WTC11 (cell line): ENCODE data around the gene NRXN3. TPM values are rescaled to one million over a fixed set of nuclear protein-coding genes. Genes with fewer than 3 reads are reported as not detected.

Experiments used
- ATAC-seq: fragments of 200-7000 bp; cut with Tn5 transposase; 2 replicates; pipeline ENCODE4 v1.10.0; 2021; ENCODE audit warnings: mild to moderate bottlenecking, moderate library complexity
- CTCF ChIA-PET: fragments of 300-600 bp; sonication (Branson Sonifier 250); formaldehyde crosslinking; loops from one replicate; lab custom pipeline; 2021; ENCODE audit warnings: antibody characterized with exemption; lab: Charles Lee
- POLR2A ChIA-PET: fragments of 350-600 bp; sonication (Branson Sonifier 250); formaldehyde crosslinking; loops from one replicate; lab custom pipeline; 2021; ENCODE audit warnings: antibody characterized with exemption; lab: Charles Lee
- DNase-seq: peaks from one replicate; pipeline ENCODE4 v3.0.0; 2021; ENCODE audit warnings: low spot score
- H3K27ac Mint-ChIP-seq: 2 replicates; pipeline ENCODE4 v1.8.0; 2021; ENCODE audit warnings: mixed read lengths
- H3K27me3 Mint-ChIP-seq: 2 replicates; pipeline ENCODE4 v1.8.0; 2021; ENCODE audit warnings: low read depth, mild to moderate bottlenecking, moderate library complexity, mixed read lengths
- H3K36me3 Mint-ChIP-seq: 2 replicates; pipeline ENCODE4 v1.8.0; 2021; ENCODE audit warnings: mixed read lengths
- H3K4me1 Mint-ChIP-seq: 2 replicates; pipeline ENCODE4 v1.8.0; 2022; ENCODE audit warnings: mixed read lengths
- H3K4me3 Mint-ChIP-seq: 2 replicates; pipeline ENCODE4 v1.8.0; 2021; ENCODE audit warnings: mild to moderate bottlenecking, moderate library complexity, mixed read lengths
- H3K9me3 Mint-ChIP-seq: 2 replicates; pipeline ENCODE4 v1.8.0; 2021; ENCODE audit warnings: mixed read lengths
- ATF3 ChIP-seq: sonication (generic); formaldehyde crosslinking; conservative IDR thresholded peaks from 2 replicates; pipeline ENCODE4 v1.8.1; 2022; ENCODE audit warnings: mild to moderate bottlenecking, missing genetic modification reagents
- CREM ChIP-seq: sonication (generic); formaldehyde crosslinking; IDR thresholded peaks from 2 replicates; pipeline ENCODE4 v1.8.1; 2022; ENCODE audit warnings: mild to moderate bottlenecking, missing genetic modification reagents, moderate library complexity
- ERG ChIP-seq: fragments of 250-450 bp; sonication (Bioruptor Pico); IDR thresholded peaks from 2 replicates; pipeline ENCODE4 v1.8.0; 2021; ENCODE audit warnings: mild to moderate bottlenecking
- ETV6 ChIP-seq: sonication (generic); formaldehyde crosslinking; IDR thresholded peaks from 2 replicates; pipeline ENCODE4 v1.8.1; 2022; ENCODE audit warnings: mild to moderate bottlenecking, missing genetic modification reagents
- FOXJ3 ChIP-seq: sonication (generic); formaldehyde crosslinking; IDR thresholded peaks from 2 replicates; pipeline ENCODE4 v1.9.0; 2021; ENCODE audit warnings: missing genetic modification reagents, mild to moderate bottlenecking, borderline replicate concordance
- GABPB1 ChIP-seq: sonication (generic); formaldehyde crosslinking; IDR thresholded peaks from 2 replicates; pipeline ENCODE4 v1.8.1; 2023; ENCODE audit warnings: mild to moderate bottlenecking, missing genetic modification reagents
- JAZF1 ChIP-seq: fragments of 250-450 bp; sonication (Bioruptor Pico); IDR thresholded peaks from 2 replicates; pipeline ENCODE4 v1.9.0; 2021; ENCODE audit warnings: moderate library complexity, mild to moderate bottlenecking, inconsistent platforms
- JUN ChIP-seq: sonication (generic); formaldehyde crosslinking; IDR thresholded peaks from 2 replicates; pipeline ENCODE4 v1.8.0; 2023; ENCODE audit warnings: mild to moderate bottlenecking, missing genetic modification reagents
- MAX ChIP-seq: sonication (generic); formaldehyde crosslinking; IDR thresholded peaks from 2 replicates; pipeline ENCODE4 v1.8.0; 2022; ENCODE audit warnings: mild to moderate bottlenecking, missing genetic modification reagents
- MLX ChIP-seq: sonication (generic); formaldehyde crosslinking; IDR thresholded peaks from 2 replicates; pipeline ENCODE4 v1.8.1; 2023; ENCODE audit warnings: mild to moderate bottlenecking, missing genetic modification reagents, moderate library complexity
- NR2C2 ChIP-seq: sonication (generic); formaldehyde crosslinking; IDR thresholded peaks from 2 replicates; pipeline ENCODE4 v1.8.0; 2022; ENCODE audit warnings: mild to moderate bottlenecking, missing genetic modification reagents
- SMAD3 ChIP-seq: sonication (generic); formaldehyde crosslinking; IDR thresholded peaks from 2 replicates; pipeline ENCODE4 v1.8.0; 2022; ENCODE audit warnings: missing genetic modification reagents, mild to moderate bottlenecking, borderline replicate concordance
- ZNF317 ChIP-seq: sonication (generic); formaldehyde crosslinking; IDR thresholded peaks from 2 replicates; pipeline ENCODE4 v1.8.1; 2023; ENCODE audit warnings: low read depth, mild to moderate bottlenecking, moderate library complexity, missing genetic modification reagents, borderline replicate concordance
- ZNF396 ChIP-seq: fragments of 250-450 bp; sonication (Bioruptor Pico); IDR thresholded peaks from 2 replicates; pipeline ENCODE4 v1.8.0; 2021; ENCODE audit warnings: mild to moderate bottlenecking, moderate library complexity, borderline replicate concordance
- total RNA-seq: library from RNA; stranded (reverse); gene quantifications from 3 replicates; pipeline ENCODE4 v1.2.3, GENCODE V29; 2021
- TF ChIP-seq, protein P1 (sequence below): sonication (generic); formaldehyde crosslinking; IDR thresholded peaks from 2 replicates; pipeline ENCODE4 v1.8.0; 2022; ENCODE audit warnings: mild to moderate bottlenecking, missing genetic modification reagents
- TF ChIP-seq, protein P2 (sequence below): sonication (generic); formaldehyde crosslinking; IDR thresholded peaks from 2 replicates; pipeline ENCODE4 v1.8.0; 2022; ENCODE audit warnings: mild to moderate bottlenecking, missing genetic modification reagents

Gene NRXN3
- total RNA-seq, 1 experiment from 2014 or later, result 3.0 TPM

GRCh38 chr14:79805636-79806035 lies 1635.5 kb downstream of the NRXN3 start:
- CTCF ChIA-PET, result no interaction called here
- no peak overlapping the region for H3K4me3 Mint-ChIP-seq
- H3K4me1 Mint-ChIP-seq, result peaks cover 16% of the 10 kb centered on the region
- POLR2A ChIA-PET, result interaction anchor here (0.6 kb wide), 1 partner anchor 66 kb away, joined by 6 read pairs; no protein-coding TSS in a partner anchor
- H3K27ac Mint-ChIP-seq, result no peak overlapping the region
- H3K9me3 Mint-ChIP-seq, result peaks cover 22% of the 10 kb centered on the region
- H3K36me3 Mint-ChIP-seq, result no peaks in the 10 kb centered on the region; the same call in 1 of the 2 replicates
- H3K27me3 Mint-ChIP-seq, result no peaks in the 10 kb centered on the region; the same call in 1 of the 2 replicates
- DNase-seq (no peak), ATAC-seq (no peak)
- TF ChIP-seq JAZF1 (CRISPR knock-in tag) (no peak), MLX (CRISPR knock-in tag) (no peak), ZNF396 (CRISPR knock-in tag) (no peak), CREM (no peak), ETV6 (CRISPR knock-in tag) (no peak)
- TF ChIP-seq, protein P1, sequence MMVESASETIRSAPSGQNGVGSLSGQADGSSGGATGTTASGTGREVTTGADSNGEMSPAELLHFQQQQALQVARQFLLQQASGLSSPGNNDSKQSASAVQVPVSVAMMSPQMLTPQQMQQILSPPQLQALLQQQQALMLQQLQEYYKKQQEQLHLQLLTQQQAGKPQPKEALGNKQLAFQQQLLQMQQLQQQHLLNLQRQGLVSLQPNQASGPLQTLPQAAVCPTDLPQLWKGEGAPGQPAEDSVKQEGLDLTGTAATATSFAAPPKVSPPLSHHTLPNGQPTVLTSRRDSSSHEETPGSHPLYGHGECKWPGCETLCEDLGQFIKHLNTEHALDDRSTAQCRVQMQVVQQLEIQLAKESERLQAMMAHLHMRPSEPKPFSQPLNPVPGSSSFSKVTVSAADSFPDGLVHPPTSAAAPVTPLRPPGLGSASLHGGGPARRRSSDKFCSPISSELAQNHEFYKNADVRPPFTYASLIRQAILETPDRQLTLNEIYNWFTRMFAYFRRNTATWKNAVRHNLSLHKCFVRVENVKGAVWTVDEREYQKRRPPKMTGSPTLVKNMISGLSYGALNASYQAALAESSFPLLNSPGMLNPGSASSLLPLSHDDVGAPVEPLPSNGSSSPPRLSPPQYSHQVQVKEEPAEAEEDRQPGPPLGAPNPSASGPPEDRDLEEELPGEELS (CRISPR knock-in tag), result no peak
- TF ChIP-seq, all 79 proteins: peak for 0

DNA sequence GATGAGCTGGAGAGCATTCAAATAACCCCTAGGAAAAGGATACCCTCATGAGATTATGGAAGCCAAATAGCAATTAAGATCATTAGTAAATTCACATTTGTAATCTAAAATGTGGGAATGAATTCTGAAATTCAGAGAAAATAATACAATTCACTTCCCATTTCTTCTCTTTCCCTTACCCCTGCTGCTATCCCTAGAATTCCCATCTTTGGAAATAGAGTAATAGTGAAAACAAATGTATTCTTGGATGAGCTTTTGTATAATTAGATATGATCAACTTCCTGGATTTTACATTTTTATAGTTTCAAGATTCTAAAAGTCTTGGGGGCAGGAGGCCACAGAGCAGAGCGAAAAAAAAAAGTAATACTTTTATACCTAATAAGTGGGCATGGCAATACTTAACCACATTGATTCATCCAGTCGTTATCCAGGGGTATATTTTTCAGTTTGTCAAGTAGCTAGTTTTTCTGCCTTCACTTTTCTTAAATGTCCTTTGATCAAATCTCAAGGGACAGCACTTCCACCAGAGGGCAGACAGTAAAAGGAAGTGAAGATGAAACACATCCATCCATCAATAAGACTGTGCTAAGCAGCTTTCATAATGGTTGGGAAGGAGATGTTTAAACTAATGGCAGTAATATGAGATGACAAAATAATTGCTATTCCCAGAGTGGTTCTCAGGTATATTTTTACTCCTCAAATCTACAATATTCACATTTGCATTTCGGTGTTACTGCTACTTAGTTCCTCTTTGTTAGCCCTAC lies 1639.9 kb downstream of the NRXN3 start:
- POLR2A ChIA-PET, result interaction anchor here (0.5 kb wide), 1 partner anchor 8 kb away, joined by 3 read pairs; no protein-coding TSS in a partner anchor
- ATAC-seq, result no peak
- Mint-ChIP-seq H3K4me3 (no peak overlapping the region), H3K27ac (no peak overlapping the region), H3K36me3 (no peaks in the 10 kb centered on the region), H3K27me3 (no peaks in the 10 kb centered on the region), H3K4me1 (no peaks in the 10 kb centered on the region), H3K9me3 (peaks cover 10% of the 10 kb centered on the region)
- CTCF ChIA-PET, result interaction anchor here (0.6 to 1.5 kb wide), 6 partner anchors 10 to 129 kb away, joined by 3 to 6 read pairs (median 4); no protein-coding TSS in a partner anchor
- no peak for TF ChIP-seq SMAD3
- no peak for TF ChIP-seq ERG (CRISPR knock-in tag)
- DNase-seq, result no peak

DNA sequence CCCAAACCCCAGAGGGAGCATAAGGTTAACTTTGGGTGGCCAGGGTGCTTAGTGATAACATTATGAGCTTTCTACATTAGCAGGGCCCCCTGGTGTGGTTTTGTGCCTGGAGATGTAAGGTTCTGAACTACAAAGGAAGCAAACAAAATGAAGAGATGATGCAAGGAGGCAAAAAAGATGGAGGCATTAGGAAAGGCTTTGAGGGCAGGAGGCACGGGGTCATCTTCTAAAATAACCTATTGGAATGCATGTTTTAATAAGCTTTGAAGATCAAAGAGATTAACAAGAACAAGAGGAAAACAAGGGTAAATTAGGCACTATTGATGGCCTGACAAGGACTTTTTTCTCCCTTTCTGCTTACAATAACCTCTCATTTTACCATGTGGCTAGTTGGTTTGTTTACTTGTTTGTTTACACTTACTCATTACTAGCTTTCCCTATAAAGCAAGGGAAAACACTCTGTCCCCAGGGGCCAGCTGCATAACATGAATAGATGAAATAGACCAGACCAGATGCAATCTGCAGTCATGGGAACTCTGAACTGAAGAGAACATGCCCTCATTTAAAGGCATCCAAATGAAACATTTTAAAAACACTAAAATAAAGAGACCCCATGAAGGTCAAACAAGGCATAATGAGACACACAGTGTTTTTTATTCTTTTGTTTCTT lies 1650.8 kb downstream of the NRXN3 start:
- DNase-seq (no peak), ATAC-seq (no peak)
- no peak for TF ChIP-seq MAX (CRISPR knock-in tag)
- no peak for TF ChIP-seq JUN (CRISPR knock-in tag)
- TF ChIP-seq GABPB1 (CRISPR knock-in tag), result no peak
- no peak for TF ChIP-seq NR2C2 (CRISPR knock-in tag)
- no peak for TF ChIP-seq ZNF317 (CRISPR knock-in tag)
- TF ChIP-seq, protein P2, sequence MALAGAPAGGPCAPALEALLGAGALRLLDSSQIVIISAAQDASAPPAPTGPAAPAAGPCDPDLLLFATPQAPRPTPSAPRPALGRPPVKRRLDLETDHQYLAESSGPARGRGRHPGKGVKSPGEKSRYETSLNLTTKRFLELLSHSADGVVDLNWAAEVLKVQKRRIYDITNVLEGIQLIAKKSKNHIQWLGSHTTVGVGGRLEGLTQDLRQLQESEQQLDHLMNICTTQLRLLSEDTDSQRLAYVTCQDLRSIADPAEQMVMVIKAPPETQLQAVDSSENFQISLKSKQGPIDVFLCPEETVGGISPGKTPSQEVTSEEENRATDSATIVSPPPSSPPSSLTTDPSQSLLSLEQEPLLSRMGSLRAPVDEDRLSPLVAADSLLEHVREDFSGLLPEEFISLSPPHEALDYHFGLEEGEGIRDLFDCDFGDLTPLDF (CRISPR knock-in tag), result no peak
- no peak for TF ChIP-seq CREM
- no peak for TF ChIP-seq ATF3 (CRISPR knock-in tag)
- no peak for TF ChIP-seq FOXJ3 (CRISPR knock-in tag)
- Mint-ChIP-seq H3K4me3 (no peak overlapping the region), H3K9me3 (peaks cover 27% of the 10 kb centered on the region), H3K4me1 (peaks cover 17% of the 10 kb centered on the region), H3K27me3 (no peaks in the 10 kb centered on the region), H3K36me3 (peaks cover 9% of the 10 kb centered on the region; the same call in 1 of the 2 replicates), H3K27ac (no peak overlapping the region)
- ChIA-PET CTCF (interaction anchor here (0.5 kb wide), 1 partner anchor 118 kb away, joined by 3 read pairs; no protein-coding TSS in a partner anchor), POLR2A (no interaction called here)
